ENCODE data around the gene HIC1. TPM values are rescaled to one million over a fixed set of nuclear protein-coding genes. Genes with fewer than 3 reads are reported as not detected.
A peak's percentile ranks its signal among the peaks of the same experiment; 100 is the strongest.

The HIC1 gene
- polyA plus RNA-seq, 3 donors: 0.13 to 14.2 (median 0.30) TPM

GRCh38 chr17:2085648-2085949 is 30.7 kb downstream of the HIC1 start:
- no peak overlapping the region for H3K27ac ChIP-seq (ENCODE audit: low read depth in 1 of 2, low read length in 2 of 2)
- H3K4me1 ChIP-seq (ENCODE audit: control insufficient read depth in 1 of 2, insufficient read depth in 2 of 2, low read length in 2 of 2): peaks cover 82 to 86% of the 10 kb centered on the region in 2 donors
- Mint-ChIP-seq H3K27ac (peak overlapping the region in 3 of 7 donors; percentile 30 to 89 (median 68)), H3K4me1 (peaks cover 84% of the 10 kb centered on the region), H3K27me3 (ENCODE audit: low read depth in 3 of 3) (peaks cover 16 to 38% (median 34%) of the 10 kb centered on the region in 3 donors), H3K36me3 (peaks cover 46 to 55% of the 10 kb centered on the region in 2 donors), H3K4me3 (peak overlapping the region in 1 of 2 donors; percentile 67), H3K9me3 (peaks cover 0 to 3% (median 0%) of the 10 kb centered on the region in 7 donors)
- peaks cover 10 to 27% of the 10 kb centered on the region in 2 donors for H3K36me3 ChIP-seq (replicated peaks in 1 of 2; ENCODE audit: control insufficient read depth in 1 of 2, insufficient read depth in 2 of 2, low read length in 2 of 2)
- no peak overlapping the region for H2AFZ ChIP-seq (ENCODE audit: insufficient read depth, low read depth, low read length, poor library complexity, severe bottlenecking)
- no peaks in the 10 kb centered on the region for H4K20me1 ChIP-seq (ENCODE audit: insufficient read depth, low read length)
- H3K79me2 ChIP-seq (ENCODE audit: insufficient read depth, low read length): no peaks in the 10 kb centered on the region
- 54% methylated on average over 4 of the region's 5 CpGs for WGBS (ENCODE audit: insufficient coverage)
- DNase-seq: no peak
- no peak for TF ChIP-seq CTCF (IDR thresholded peaks at IDR 0.05)
- H3K4me2 ChIP-seq (replicated peaks; ENCODE audit: extremely low read depth, low read length, poor library complexity, severe bottlenecking): no peak overlapping the region
- peaks cover 0 to 6% of the 10 kb centered on the region in 2 donors for H3K27me3 ChIP-seq (ENCODE audit: control insufficient read depth in 2 of 2, insufficient read depth in 2 of 2, low read length in 2 of 2)
- H3K9me3 ChIP-seq (replicated peaks in 1 of 2; ENCODE audit: control insufficient read depth in 1 of 2, insufficient read depth in 1 of 2, low read length in 2 of 2): no peaks in the 10 kb centered on the region
- intact Hi-C loops (cut with micrococcal nuclease): loop anchor here in 1 of 2 donors (5.0 kb wide), 1 partner anchor 72 kb away; no protein-coding TSS in a partner anchor
- no peak overlapping the region for H3K4me3 ChIP-seq (replicated peaks in 1 of 3; ENCODE audit: low read depth in 2 of 3, low read length in 3 of 3)
- no peak overlapping the region for H3K9ac ChIP-seq (ENCODE audit: insufficient read depth, low read length, poor library complexity, severe bottlenecking)

- no peaks in the 10 kb centered on the region for H4K20me1 ChIP-seq (ENCODE audit: insufficient read depth, low read length)
- H2AFZ ChIP-seq (ENCODE audit: insufficient read depth, low read depth, low read length, poor library complexity, severe bottlenecking): no peak overlapping the region
- peaks cover 88% of the 10 kb centered on the region for H3K4me1 Mint-ChIP-seq
- peaks cover 82 to 91% of the 10 kb centered on the region in 2 donors for H3K4me1 ChIP-seq (ENCODE audit: control insufficient read depth in 1 of 2, insufficient read depth in 2 of 2, low read length in 2 of 2)
- intact Hi-C loops (cut with micrococcal nuclease): loop anchor here in 1 of 2 donors (2.0 to 5.0 kb wide), 2 partner anchors 28 to 71 kb away; no protein-coding TSS in a partner anchor
- H3K27ac ChIP-seq (ENCODE audit: low read depth in 1 of 2, low read length in 2 of 2): no peak overlapping the region
- H3K4me3 ChIP-seq (replicated peaks in 1 of 3; ENCODE audit: low read depth in 2 of 3, low read length in 3 of 3): no peak overlapping the region
- peak overlapping the region; percentile 35 for H3K9ac ChIP-seq (ENCODE audit: insufficient read depth, low read length, poor library complexity, severe bottlenecking)
- H3K36me3 ChIP-seq (replicated peaks in 1 of 2; ENCODE audit: control insufficient read depth in 1 of 2, insufficient read depth in 2 of 2, low read length in 2 of 2): peaks cover 4 to 20% of the 10 kb centered on the region in 2 donors
- H3K27me3 ChIP-seq (ENCODE audit: control insufficient read depth in 2 of 2, insufficient read depth in 2 of 2, low read length in 2 of 2): peaks cover 0 to 6% of the 10 kb centered on the region in 2 donors
- DNase-seq: no peak
- peak overlapping the region in 1 of 2 donors; percentile 67 for H3K4me3 Mint-ChIP-seq
- H3K9me3 ChIP-seq (replicated peaks in 1 of 2; ENCODE audit: control insufficient read depth in 1 of 2, insufficient read depth in 1 of 2, low read length in 2 of 2): no peaks in the 10 kb centered on the region
- peaks cover 39 to 51% of the 10 kb centered on the region in 2 donors for H3K36me3 Mint-ChIP-seq
- H3K79me2 ChIP-seq (ENCODE audit: insufficient read depth, low read length): no peaks in the 10 kb centered on the region
- peak overlapping the region in 5 of 7 donors; percentile 75 to 93 (median 89) for H3K27ac Mint-ChIP-seq
- H3K27me3 Mint-ChIP-seq (ENCODE audit: low read depth in 3 of 3): peaks cover 16 to 40% (median 34%) of the 10 kb centered on the region in 3 donors
- no peak overlapping the region for H3K4me2 ChIP-seq (replicated peaks; ENCODE audit: extremely low read depth, low read length, poor library complexity, severe bottlenecking)
- WGBS (ENCODE audit: insufficient coverage): 67% methylated on average over 1 of the region's 3 CpGs
- no peak for TF ChIP-seq CTCF (IDR thresholded peaks at IDR 0.05)
- peaks cover 0 to 2% (median 0%) of the 10 kb centered on the region in 7 donors for H3K9me3 Mint-ChIP-seq
Observed at GRCh38 chr17:2086306-2086705, 31.4 kb downstream of the HIC1 start.
